T-helper 1 cell (primary cell): ENCODE results near the gene PWP2.
A peak's percentile ranks its signal among the peaks of the same experiment; 100 is the strongest.
"Not testable (repeated sequence)": the region's sequence is repeated elsewhere in the genome, so short reads cannot be mapped to it uniquely, and the experiment has no call there.

Experiments
- DNase-seq, 5 donors: peaks; one replicate each; pipeline ENCODE4 v3.0.0-alpha.2; 2012 to 2020

The PWP2 gene

DNA sequence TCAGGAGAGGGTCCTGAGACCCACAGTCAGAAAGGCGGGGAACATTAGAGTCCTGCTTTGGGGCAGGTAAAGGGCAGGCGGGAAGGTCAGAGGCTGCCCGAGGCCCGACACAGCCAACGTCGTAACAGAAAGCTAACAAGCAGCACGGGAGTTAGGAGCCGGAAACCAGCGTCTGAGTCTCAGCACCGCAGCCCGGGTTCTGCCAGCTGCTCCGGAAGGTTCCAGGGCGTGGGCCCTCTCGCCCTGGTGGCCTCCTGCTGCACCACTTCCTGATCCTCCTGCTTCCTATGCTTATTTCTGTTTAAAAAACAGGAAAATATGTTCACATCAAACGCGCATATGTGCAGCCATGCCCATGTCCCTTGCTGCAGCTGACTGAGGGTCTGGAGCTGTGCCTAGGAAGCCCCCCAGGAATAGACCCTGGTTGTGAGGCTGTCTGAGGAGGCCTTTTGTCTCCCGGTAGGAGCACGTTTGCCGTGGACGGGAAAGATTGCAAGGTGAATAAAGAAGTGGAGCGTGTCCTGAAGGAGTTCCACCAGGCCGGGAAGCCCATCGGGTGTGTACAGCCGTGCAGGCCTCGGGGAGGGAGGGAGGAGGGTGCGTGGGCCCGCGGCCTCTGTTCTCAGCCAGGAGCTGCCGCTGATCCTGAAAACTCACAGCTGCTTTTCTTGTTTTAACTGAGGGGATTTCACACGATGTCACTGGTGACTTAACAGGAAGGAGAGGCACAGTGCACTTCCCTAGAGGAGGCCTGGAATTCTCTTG, 32.8 kb downstream of the PWP2 start:
- not testable (repeated sequence) for DNase-seq

DNA sequence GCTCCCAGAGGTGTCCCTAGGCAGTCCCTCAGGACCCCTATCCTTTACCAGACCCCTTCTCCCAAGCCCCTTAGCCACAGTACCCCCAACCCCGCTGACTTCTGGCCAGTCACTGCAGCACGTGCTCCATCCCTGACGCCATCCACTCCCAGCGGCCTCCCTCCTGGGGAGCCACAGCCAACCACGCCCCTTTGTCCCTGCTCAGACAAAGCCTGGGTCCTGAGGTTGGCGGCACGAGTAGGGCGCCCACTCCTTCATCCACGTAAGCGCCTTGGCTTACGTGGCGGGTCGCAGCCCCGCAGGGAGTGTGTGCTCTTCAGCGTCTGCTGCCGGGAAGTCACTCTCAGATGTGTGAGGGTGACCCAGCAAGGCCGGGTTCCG, 33.3 kb downstream of the PWP2 start:
- DNase-seq: not testable (repeated sequence)

DNA sequence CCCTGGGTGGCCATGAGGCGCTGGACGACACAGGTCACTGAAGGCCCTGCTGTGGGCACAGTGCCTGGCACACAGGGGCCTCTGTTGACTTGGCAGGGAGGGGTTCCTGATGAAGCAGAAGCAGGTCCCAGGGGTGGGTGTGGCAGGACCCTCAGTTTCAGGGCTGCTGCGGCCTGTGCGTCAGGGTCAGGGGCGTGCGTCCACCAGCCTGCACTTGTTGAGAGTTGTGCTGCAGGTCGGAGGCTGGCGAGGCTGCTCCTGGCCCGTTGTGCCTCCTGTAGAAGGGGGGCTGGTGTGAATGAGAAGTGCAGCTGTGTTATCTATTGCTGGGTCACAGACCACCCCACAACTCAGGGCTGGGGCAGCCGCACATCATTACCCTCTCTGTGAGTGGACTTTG, 35.3 kb downstream of the PWP2 start:
- not testable (repeated sequence) for DNase-seq

DNA sequence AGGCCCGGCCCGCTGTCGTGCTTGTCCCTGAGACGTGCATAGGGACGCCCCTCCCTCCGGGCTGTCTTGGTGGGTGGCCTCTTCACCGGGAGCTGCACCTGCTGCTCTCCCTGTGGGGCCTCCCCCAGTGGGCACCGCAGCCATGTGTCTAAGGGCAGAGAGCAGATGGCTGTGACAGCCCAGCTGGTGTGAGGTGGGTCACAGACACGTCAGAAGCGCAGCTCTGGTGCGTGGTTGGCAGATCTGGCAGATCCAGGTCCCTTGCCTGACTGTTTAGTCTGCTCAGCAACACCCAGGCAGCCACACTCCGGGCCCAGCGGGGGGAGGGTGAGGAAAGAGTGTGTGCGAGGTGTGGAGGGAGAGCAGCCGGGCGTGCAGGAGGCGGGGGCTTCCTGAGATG, 36.2 kb downstream of the PWP2 start:
- DNase-seq: not testable (repeated sequence)

DNA sequence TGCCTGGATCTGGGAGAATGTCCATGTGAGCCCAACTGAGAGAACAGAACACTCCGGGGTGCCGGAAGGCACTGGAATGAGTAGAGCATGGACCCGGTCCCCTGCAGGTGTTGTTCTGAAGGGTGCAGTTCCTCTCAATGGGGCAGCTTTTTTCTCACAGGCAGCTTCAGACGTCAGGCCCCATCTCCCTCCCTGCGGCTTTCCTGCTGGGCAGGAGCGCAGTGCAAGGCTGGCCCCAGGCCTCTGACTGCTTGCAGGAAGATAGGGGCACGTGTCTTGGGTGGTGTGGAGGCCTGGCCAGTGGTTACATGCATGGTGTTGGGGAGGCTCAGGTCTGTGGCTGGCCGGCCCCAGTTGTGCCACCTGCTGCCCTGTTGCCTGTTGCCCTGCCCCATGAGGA, 36.8 kb downstream of the PWP2 start:
- DNase-seq: not testable (repeated sequence)

DNA sequence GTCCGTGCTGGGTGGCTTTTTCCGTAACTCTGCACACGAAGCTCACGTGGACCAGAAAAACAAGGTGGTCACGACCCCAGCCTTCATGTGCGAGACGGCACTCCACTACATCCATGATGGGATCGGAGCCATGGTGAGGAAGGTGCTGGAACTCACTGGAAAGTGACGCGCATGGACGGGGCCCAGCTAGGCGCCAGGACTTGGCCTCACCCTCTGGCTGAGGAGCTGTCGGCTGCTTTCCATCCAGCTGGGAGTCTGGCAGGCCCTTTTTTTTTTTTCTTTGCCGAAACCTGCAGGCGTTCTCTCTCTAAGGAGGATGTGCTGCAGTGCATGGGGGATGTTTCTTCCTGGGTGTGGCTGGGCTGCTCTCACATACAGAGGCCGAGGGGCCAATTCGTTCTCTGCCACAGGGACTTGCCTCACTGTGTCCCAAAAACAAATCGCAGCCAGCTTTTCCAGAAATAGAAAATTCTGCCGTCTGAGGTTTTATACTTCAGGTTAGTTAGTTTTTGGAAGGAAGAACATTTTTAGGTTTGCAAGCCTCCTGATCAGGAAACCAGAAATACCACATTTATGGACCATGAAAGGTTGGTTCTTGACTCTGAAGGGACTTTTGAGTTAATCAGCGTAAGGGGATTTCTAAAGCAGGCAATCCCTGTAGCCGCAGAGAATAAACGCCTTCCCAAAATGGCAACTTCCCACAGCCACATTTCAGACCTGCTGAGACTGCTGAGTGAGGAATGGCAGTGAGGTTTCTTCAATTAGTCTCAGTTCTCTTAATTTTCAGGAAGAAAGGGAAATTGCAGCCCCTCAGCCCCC, 37.8 kb downstream of the PWP2 start:
- DNase-seq: not testable (repeated sequence)

DNA sequence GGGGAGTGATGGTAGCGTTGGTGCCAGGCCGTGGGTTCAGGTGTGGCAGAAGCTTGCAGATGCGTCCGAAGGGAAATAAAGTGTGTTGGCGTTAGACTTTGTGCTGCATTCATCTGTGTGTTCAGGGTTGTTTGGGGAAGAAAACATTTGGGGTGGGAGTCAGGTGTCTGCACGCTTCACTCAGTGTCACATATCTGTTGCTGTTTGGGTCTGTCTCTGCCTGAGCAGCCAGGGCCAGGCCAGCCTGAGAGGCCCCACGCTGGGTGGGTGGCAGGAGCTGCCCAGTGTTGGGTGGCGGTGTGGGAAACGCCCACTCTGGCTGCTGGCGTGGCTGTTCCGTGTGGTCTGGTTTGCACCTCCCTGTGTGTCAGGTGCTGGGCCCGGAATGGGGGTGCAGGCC, 38.4 kb downstream of the PWP2 start:
- DNase-seq: not testable (repeated sequence)

DNA sequence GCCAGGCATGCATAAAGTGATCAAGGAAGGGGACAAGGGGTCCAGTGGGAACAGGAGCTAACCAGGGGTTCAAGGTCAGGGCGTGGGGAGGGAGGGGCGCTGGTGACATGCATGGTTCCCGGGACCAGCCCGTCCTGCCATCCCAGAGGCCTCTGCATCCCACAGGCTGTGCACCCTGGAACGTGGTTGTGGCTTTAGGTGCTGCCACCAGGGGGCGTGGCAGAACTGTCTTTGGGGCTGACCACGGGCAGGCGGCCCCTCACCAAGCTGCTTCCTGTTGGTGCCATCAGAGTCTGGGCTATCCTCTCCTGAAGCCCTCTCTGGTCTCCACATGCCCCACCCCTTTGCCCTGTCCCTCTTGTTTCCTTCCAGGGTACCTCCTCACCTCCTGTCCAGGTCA, 39.9 kb downstream of the PWP2 start:
- DNase-seq: not testable (repeated sequence)

DNA sequence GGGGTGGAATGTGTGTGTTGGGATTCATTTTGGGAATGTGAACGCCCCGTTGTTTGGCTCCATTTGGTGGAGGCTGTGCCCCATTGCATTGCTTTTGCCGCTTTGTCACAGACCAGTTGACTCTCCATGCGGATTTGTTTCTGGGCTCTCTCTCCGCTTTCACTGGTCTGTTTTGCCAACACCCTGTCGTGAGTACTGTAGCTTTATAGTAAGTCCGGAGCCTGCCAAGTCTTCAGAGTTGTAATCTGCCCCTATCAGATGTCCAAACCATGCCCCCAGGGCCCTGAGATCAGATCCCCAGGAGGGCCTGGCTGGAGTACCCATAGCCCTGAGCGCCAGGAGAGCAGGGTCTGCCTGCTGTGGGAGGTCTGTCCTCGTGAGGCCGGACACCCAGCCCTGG, 43.1 kb downstream of the PWP2 start:
- DNase-seq: not testable (repeated sequence)

DNA sequence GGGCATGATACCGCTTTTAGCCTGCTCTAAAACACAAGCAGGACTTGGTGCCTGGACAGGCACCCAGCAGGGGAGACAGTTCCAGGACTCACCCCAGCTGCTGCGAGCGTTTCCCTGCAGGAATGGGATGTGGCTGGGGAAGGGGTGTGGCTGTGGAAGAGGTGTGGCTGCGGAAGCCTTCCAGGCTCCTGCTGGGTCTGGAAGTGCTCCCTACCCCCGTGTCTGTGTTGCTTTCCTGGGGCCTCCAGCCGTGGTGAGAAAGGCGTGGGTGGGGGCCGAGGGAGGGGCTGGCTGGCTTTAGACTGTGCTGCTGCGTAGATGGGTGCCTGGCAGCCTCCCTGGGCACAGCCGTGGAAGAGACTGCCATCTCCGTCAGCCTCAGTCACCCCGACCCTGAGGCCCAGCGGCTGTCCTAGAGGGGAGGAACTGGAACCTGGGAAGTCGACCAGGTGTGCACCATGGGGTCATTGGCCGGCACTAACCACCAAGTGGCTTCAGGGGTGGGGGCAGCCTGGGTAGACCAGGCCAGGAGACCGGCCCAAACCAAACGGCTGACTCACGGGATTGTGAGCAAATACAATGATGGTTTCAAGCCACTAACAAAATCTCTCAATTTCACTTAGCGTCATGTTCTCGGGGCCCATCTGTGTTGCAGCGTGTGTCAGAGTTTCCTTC, 46.2 kb downstream of the PWP2 start:
- DNase-seq: not testable (repeated sequence)

DNA sequence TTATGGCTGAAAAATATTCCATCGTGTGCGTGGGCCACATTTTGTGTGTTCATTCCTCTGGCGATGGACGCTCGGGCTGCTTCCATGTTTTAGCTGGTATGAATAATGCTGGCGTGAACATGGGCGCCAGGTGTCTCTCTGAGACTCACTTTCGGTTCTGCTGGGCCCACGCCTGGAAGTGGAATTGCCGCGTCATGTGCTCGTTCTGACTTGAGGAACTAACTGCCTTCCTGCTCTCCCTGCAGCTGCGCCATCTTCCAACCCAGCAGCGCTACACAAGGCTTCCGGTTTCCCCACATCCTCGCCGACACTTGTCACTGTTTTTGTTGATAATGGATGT, 46.7 kb downstream of the PWP2 start:
- DNase-seq: peak in 3 of 5 donors; percentile 6 to 12 (median 11)

DNA sequence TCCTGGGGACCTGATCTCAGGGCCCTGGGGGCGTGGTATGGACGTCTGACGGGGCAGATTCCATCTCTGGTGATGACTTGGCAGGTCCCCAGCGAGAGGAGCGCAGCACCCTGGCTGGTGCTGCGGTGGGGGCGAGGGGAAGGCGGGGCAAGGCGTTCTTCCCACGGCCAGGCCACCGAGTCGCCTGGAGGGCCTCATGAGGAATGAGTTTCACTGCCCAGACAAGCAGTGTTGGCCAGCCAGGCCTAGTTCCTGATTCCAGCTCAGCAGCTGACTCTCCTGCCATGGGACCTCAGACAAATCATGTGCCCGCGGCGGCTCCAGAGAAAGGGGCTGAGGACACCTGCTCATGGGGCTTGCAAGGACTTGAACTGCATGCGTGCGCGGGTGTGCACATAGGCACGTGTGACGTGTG, 47.6 kb downstream of the PWP2 start:
- DNase-seq: not testable (repeated sequence)

DNA sequence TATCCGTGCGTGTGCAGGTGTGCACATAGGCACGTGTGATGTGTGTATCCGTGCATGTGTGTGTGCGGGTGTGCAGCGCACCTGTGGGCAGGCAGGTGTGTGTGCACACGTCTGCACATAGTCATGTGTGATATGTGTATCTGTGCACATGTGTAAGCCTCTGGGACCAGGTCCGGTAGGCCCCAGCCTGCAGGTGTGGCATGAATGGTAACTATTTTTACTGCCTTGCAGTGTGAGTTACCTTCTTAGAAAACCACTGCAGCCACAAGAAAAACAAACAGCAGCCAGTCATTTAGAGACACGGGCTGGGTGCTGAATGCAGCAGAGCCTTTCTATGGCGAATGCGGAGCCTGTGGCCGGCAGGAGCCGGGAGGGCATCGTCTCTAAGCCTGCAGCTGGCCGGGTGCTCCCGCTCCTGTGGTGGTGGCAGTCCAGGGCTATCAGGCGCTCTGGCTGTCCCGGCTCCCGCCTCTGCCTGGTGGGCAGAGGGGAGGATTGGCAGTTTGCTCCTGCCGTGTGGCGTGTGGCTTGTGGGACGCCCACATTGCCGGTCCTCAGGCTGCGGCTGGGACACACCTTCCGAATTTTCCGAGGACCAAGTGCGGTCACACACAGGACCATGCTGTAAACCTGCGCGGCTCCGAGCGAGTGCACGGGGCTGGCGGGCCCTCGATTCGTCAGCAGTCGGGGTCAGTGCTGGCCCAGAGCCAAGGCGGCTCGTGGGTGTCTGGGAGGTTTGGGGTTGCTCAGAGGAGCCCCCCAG, 48.2 kb downstream of the PWP2 start:
- peak in 1 of 5 donors; percentile 51 for DNase-seq

DNA sequence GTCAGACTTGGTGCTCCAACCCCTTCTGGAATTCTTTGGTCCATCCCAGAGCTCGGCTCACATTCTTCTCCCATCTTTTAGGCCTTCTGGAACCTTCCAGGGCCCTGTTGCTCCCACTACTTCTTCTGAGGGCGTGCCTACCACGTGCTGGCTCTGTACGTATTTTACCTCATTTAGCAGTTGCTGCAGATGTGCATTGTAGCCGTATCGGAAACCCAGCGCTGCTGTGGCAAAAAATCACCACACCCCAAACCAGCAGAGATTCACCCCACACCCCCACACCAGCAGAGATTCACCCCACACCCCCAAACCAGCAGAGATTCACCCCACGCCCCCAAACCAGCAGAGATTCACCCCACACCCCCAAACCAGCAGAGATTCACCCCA, 48.8 kb downstream of the PWP2 start:
- not testable (repeated sequence) for DNase-seq

DNA sequence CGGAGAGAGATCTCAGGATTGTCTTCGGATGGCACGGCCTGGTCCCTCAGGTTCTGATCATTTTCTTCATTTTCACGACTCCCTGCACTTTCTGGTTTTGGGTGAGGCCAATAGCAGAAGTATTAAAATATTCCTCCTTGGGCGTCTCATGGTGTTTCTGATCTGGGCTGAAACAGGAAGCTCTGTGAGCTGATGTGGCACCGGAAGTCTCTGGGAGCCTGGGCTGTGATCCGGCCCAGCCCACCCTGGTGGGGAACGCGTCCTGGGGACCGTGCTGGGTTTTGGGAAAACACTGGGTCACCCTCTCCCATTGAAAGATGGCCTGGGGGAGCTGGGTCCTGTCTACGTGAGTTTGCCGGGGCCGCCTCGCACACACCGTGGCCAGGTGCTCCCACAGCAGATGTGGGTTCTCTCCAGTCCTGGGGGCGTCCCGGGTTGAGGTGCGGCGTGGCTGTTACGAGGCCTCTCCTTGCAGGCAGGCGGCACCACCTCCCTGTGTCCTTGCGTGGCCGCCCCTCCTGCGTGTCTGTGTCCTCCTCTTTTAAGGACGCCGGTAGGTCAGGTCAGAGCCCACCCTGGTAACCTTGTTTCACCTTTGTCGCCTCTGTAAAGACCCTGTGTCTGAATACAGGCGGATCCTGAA, 50.4 kb downstream of the PWP2 start:
- not testable (repeated sequence) for DNase-seq

DNA sequence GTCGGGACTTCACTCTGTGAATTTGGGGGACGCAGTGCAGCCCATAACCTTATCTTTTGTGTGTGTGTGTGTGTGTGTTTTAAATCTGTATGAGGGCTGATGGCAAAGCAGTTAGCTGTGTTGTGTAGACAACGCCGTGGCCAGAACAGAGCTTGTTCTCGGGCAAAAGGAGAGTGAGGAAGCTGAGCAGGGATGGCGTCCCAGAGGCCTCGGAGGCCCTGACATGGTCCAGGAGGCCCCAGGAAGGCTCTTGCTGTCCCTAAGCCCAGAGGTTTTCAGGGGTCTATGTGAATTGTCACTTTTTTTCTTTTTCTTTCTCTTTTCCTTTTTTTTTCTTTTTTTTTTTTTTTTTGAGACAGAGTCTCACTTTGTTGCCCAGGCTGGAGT, 50.9 kb downstream of the PWP2 start:
- not testable (repeated sequence) for DNase-seq

DNA sequence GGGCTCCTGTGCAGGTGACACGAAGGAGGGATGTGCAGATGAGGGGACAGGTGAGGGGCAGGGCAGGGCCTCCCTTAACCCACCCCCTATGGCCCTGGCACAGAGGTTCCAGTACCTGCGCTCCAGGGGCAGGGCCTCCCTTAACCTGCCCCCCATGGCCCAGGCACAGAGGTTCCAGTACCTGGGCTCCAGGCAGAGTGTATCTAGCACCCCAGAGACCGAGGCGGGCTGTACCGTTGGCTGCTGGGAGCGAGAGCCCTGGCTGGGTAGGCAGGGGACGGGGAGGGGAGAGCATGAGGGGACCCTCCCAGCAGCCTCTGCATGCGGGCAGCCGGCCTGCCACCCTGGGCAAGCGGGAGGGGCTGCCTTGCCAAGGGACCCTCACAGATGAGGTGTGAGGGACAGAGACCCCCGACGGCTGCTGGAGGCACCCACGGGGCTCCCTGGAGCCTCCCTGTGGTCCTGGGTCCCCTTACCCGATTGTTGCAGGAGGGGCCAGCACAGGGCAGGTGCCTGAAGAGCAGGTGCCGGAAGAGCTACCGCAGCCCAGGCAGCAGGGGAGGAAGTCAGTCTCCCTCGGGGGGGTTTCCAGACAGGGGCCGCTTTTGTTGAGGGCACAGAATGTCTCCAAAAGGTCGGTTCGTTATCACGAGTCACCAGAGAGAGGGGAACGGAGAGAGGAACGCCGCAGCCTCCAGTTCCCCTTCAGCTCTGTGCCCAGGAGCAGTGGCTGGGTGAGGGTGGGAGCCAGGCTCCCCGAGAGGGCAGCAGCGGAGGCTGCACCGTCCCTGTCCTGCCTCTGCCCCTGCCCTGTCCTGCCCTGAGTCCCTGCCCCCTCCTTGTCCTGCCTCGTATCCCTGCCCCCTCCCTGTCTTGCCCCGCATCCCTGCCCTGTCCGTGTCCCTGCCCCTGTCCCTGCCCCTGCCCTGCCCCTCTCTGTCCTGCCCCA, 52.4 kb downstream of the PWP2 start:
- DNase-seq: not testable (repeated sequence)

DNA sequence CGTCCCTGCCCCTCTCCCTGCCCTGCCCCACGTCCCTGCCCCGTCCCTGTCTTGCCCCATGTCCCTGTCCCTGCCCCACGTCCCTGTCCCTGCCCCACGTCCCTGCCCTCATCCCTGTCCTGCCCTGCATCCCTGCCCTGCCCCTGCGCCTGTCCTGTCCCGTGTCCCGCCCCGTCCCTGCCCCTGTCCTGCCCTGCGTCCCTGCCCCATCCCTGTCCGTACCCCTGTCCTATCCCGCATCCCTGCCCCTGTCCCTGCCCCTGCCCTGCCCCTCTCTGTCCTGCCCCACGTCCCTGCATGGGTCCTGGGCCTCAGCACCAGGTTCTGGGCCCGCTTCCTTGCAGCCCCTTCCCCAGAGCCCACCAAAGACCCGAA, 53.1 kb downstream of the PWP2 start:
- not testable (repeated sequence) for DNase-seq

DNA sequence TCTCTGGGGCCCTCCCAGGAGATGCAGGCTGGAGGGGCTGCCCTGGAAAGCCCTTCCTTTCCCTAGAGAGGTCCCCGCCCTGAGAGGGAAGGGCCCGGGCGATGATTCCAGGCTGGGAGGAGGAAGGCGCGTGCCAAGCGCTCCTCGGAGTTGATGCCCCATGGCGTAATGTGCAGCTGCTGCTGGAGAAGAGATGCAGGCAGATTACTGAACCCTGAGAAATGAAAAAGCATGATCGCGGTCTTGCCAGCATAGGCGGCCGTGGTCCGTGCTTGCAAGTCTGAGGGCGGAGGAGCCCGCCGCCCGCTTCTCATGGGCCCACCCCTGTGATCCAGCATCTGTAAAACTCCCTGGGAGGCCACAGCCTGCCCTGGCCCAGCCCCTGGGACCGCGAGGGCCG, 53.6 kb downstream of the PWP2 start:
- not testable (repeated sequence) for DNase-seq

DNA sequence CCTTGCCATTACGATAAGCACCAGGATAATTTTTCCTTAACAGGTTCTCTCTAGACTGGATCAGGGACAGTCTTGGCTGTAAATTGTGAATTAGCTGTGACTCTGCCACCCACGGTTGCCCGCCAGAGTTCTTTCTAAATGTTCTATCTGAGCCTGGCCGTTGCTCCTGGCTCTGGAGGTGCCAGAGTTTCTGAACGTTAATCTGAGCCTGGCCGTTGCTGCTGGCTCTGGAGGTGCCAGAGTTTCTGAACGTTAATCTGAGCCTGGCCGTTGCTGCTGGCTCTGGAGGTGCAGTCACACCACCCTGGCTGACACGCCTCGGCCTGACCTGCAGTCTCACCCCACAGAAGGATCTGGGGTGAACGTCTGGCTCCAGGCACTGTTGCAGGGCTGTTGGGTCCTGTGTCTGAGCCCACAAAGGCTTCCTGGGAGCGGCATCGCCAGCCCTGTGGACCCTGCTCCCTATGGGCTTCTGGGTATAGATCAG, 56.0 kb downstream of the PWP2 start:
- DNase-seq: not testable (repeated sequence)

DNA sequence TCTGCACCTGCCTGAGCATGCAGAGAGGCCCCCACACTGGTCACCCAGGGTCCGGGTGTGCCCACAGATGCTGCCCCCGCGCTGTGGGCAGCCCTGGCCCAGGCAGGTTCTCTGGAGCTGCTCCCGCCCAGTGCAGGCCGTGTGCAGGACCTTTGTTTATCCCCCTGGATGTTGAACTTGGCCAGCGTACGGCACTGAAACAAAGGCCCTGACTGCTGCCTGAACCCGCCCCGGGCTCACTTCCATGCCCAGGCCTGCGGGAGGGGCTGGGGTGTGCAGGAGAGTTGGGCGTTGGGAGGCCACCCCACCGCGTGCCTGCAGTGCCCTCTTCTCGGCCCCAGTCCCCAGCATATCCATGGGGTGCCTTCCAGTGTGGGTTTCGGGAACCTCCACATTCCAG, 58.7 kb downstream of the PWP2 start:
- DNase-seq: not testable (repeated sequence)
